NT2/D1 (cell line): Measurements from ENCODE around the gene FOXC2.

ENCODE experiments used
- SUZ12 ChIP-seq: IDR thresholded peaks from 2 replicates; pipeline ENCODE4 v1.6.1; 2011; ENCODE audit not compliant: insufficient read length, insufficient read depth; ENCODE audit errors: extremely low read depth
- YY1 ChIP-seq: IDR thresholded peaks from 2 replicates; pipeline ENCODE4 v1.6.1; 2011; ENCODE audit not compliant: insufficient read length, insufficient read depth
- ZNF274 ChIP-seq: IDR thresholded peaks from 2 replicates; pipeline ENCODE4 v1.6.1; 2011; ENCODE audit warnings: mild to moderate bottlenecking, low read depth, low read length

GRCh38 chr16:86558355-86559193, 8.1 kb upstream of the FOXC2 start:
- TF ChIP-seq YY1, result no peak
- no peak for TF ChIP-seq SUZ12
- no peak for TF ChIP-seq ZNF274
